Neutrophil (primary cell): Measurements from ENCODE around the gene RRM2.
A peak's percentile ranks its signal among the peaks of the same experiment; 100 is the strongest.

ENCODE experiments used
- H3K27ac ChIP-seq: fragments of 200-600 bp; sonication (generic); 2 replicates; pipeline ENCODE4 v1.5.1; 2016; ENCODE audit warnings: mild to moderate bottlenecking, moderate library complexity
- H3K27me3 ChIP-seq: fragments of 200-600 bp; sonication (generic); 2 replicates; pipeline ENCODE4 v1.6.0; 2016; ENCODE audit warnings: mild to moderate bottlenecking
- H3K36me3 ChIP-seq: fragments of 200-600 bp; sonication (generic); 2 replicates; pipeline ENCODE4 v1.5.1; 2017
- H3K4me1 ChIP-seq, 2 experiments: fragments of 200-600 bp in 1 of 2; sonication (generic) in 1 of 2; 1 replicate in 1 of 2; 2 replicates in 1 of 2; pipeline versions ENCODE4 v1.5.1 to v1.6.1; 2013 to 2016; ENCODE audit warnings: low read depth in 1 of 2, low read length in 1 of 2, mild to moderate bottlenecking in 1 of 2, moderate library complexity in 1 of 2; ENCODE audit not compliant: control insufficient read depth in 1 of 2, insufficient read depth in 1 of 2
- H3K4me3 ChIP-seq, 2 experiments: fragments of 200-600 bp in 1 of 2; sonication (generic) in 1 of 2; 1 replicate in 1 of 2; 2 replicates in 1 of 2; pipeline ENCODE4 v1.5.1; 2013 to 2016; ENCODE audit warnings: low read depth in 1 of 2, low read length in 1 of 2, mild to moderate bottlenecking in 1 of 2, moderate library complexity in 1 of 2
- H3K9me3 ChIP-seq: fragments of 200-600 bp; sonication (generic); 2 replicates; pipeline ENCODE4 v1.5.1; 2016
- CTCF ChIP-seq: fragments of 200-600 bp; sonication (generic); IDR thresholded peaks from 2 replicates; pipeline ENCODE4 v1.5.1; 2016; ENCODE audit warnings: antibody characterized with exemption

RRM2 gene

DNA sequence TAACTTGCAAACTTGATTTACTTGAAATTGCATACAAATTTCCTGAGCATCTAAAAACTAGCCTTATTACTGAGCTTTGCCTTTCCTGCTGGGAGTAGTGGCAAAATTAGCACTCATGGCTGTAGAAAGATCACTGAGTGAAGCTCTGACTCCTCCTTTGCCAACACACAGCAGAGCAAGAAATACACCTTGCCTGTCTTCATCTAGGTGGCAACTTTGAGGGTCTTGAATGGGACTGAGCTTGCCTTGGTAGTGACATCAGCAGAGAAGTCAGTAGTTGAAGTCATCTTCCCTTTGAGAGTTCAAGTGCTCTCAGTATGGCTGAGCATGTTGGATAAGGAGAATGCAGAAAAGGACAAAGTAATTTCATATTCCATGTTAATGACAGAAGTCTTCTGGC, 5.9 kb downstream of the RRM2 start:
- H3K4me3 ChIP-seq: no peak overlapping the region
- no peaks in the 10 kb centered on the region for H3K9me3 ChIP-seq
- peaks cover 18 to 30% of the 10 kb centered on the region in 2 experiments for H3K4me1 ChIP-seq
- H3K36me3 ChIP-seq: peaks cover 11% of the 10 kb centered on the region
- no peak for TF ChIP-seq CTCF
- no peak overlapping the region for H3K27ac ChIP-seq
- H3K27me3 ChIP-seq: no peaks in the 10 kb centered on the region

- H3K27ac ChIP-seq: no peak overlapping the region
- H3K4me3 ChIP-seq: no peak overlapping the region
- peaks cover 11% of the 10 kb centered on the region for H3K36me3 ChIP-seq
- no peaks in the 10 kb centered on the region for H3K9me3 ChIP-seq
- H3K27me3 ChIP-seq: no peaks in the 10 kb centered on the region
- no peak for TF ChIP-seq CTCF
- peaks cover 8 to 19% of the 10 kb centered on the region in 2 experiments for H3K4me1 ChIP-seq
Measured at GRCh38 chr2:10129490-10129889, 7.0 kb downstream of the RRM2 start.

- peaks cover 11% of the 10 kb centered on the region for H3K36me3 ChIP-seq
- no peak overlapping the region for H3K27ac ChIP-seq
- no peaks in the 10 kb centered on the region for H3K4me1 ChIP-seq
Measured at GRCh38 chr2:10132043-10132575, 9.6 kb downstream of the RRM2 start.

DNA sequence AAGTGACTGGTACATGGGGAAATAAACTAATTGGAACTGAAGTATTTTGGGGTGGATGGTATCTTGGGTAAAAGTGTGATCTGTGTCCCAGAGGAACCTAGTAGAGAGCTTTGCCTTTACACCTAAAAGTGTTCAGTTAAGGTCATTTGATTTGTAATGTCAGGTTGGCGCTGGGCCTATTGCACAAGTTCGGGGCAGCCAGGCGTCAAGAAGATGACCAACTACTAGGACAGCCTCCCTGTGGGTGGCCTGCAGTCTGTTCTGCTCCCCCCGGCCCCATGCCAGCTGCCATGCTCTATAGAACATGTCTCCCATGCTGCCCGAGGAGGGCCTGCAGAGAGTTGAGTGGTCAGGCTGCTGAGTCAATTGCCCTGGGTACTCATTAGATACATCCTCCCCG, 10.1 kb downstream of the RRM2 start:
- Histone ChIP-seq H3K4me3 (no peak overlapping the region), H3K9me3 (no peaks in the 10 kb centered on the region), H3K27me3 (no peaks in the 10 kb centered on the region), H3K36me3 (peaks cover 11% of the 10 kb centered on the region), H3K4me1 (no peaks in the 10 kb centered on the region), H3K27ac (no peak overlapping the region)
- no peak for TF ChIP-seq CTCF

More at GRCh38 chr2:10132043-10132575, 9.6 kb downstream of the RRM2 start:
- Histone ChIP-seq H3K4me3 (no peak overlapping the region), H3K9me3 (no peaks in the 10 kb centered on the region), H3K27me3 (no peaks in the 10 kb centered on the region)
- no peak for TF ChIP-seq CTCF

DNA sequence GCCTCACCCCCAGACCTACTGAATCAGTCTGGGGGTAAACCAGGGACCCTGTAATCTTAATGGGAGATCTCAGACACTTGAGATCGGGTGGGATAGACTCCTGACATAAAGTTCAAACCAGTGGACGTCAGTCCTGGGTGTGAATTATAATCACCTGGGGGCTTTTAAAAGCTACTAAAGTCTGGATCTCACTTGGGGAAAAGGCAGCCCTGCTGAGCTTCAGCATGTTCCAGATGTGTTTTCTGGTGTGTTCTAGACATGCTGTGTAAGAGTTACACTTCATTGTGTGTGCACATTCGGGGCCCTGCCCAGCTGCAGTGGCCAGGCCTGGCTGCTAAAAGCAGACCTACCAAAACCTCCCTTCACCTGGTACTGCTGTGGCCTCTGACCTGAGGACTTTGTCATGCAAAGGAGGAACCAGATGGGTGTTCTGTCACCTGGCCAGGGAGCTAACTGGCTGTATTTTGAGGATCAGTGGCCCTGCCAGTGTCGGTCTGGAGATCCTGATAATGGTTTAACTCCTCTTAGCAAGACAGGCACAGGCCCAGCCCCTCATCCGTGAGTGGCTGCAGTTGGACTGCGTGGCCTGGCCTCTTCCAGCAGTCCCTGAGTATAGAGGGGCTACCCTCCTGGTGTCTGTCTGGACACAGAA, 10.6 kb downstream of the RRM2 start:
- TF ChIP-seq CTCF: no peak

More for the DNA sequence above, 10.6 kb downstream of the RRM2 start:
- Histone ChIP-seq H3K9me3 (no peaks in the 10 kb centered on the region), H3K27ac (peak overlapping the region; percentile 10), H3K4me1 (no peaks in the 10 kb centered on the region), H3K4me3 (no peak overlapping the region), H3K36me3 (peaks cover 11% of the 10 kb centered on the region), H3K27me3 (no peaks in the 10 kb centered on the region)
